Measurements from ENCODE around the gene PIMREG. TPM values are rescaled to one million over a fixed set of nuclear protein-coding genes. Genes with fewer than 3 reads are reported as not detected.

The PIMREG gene
- polyA plus RNA-seq, 2 of the 4 experiments (the other 2 are of a cell fraction), result 26.3 to 28.9 TPM

DNA sequence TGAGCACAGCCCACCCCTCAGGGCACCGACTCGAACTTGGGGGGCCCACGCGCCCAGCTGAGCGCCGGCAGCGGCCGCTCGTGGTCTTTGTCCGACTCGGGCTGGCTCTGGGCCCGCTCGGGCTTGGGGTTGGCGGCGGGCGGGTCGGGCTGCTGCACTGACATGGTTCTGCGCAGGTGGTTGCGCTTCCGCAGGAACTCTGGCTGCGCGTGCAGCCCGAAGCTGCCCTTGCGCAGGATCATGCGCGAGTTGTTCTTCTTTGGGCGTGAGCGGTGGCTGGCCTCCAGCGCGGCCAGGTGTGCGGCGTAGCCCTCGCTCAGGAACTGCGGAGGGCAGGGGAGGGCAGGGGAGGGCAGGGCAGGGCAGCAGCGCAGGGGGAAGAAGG is 11.1 kb downstream of the PIMREG start:
- WGBS (ENCODE audit: missing lambda C conversion rate), result 100% methylated on average over 13 of the region's 35 CpGs
- ATAC-seq, result no peak
- Histone ChIP-seq H3K4me1 (peaks cover 18% of the 10 kb centered on the region), H3K4me2 (no peak overlapping the region), H3K4me3 (no peak overlapping the region), H3K9me3 (no peaks in the 10 kb centered on the region), H3K27ac (no peak overlapping the region)
- FAIRE-seq, result no peak
- TF ChIP-seq PHF8 (IDR thresholded peaks at IDR 0.05; ENCODE audit: borderline replicate concordance, low read depth) (no peak), RARB (CRISPR knock-in tag; IDR thresholded peaks at IDR 0.05) (no peak), SREBF2 (IDR thresholded peaks at IDR 0.05) (no peak), FOSL2 (IDR thresholded peaks at IDR 0.05) (no peak), FOSL2 (CRISPR knock-in tag; IDR thresholded peaks at IDR 0.05) (no peak), NFE2L2 (conservative IDR thresholded peaks at IDR 0.05; ENCODE audit: low read length) (no peak), RAD21 (conservative IDR thresholded peaks at IDR 0.05 in 1 of 2, IDR thresholded peaks at IDR 0.05 in 1 of 2) (no peak), FOSB (CRISPR knock-in tag; IDR thresholded peaks at IDR 0.05) (no peak), HOXA7 (CRISPR knock-in tag; IDR thresholded peaks at IDR 0.05) (no peak), JUN (IDR thresholded peaks at IDR 0.05) (no peak), KDM5A (IDR thresholded peaks at IDR 0.05) (no peak)
- TF ChIP-seq, protein P1, sequence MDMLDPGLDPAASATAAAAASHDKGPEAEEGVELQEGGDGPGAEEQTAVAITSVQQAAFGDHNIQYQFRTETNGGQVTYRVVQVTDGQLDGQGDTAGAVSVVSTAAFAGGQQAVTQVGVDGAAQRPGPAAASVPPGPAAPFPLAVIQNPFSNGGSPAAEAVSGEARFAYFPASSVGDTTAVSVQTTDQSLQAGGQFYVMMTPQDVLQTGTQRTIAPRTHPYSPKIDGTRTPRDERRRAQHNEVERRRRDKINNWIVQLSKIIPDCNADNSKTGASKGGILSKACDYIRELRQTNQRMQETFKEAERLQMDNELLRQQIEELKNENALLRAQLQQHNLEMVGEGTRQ (IDR thresholded peaks at IDR 0.05), result no peak
- TF ChIP-seq, protein P2, sequence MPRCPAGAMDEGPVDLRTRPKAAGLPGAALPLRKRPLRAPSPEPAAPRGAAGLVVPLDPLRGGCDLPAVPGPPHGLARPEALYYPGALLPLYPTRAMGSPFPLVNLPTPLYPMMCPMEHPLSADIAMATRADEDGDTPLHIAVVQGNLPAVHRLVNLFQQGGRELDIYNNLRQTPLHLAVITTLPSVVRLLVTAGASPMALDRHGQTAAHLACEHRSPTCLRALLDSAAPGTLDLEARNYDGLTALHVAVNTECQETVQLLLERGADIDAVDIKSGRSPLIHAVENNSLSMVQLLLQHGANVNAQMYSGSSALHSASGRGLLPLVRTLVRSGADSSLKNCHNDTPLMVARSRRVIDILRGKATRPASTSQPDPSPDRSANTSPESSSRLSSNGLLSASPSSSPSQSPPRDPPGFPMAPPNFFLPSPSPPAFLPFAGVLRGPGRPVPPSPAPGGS (IDR thresholded peaks at IDR 0.05), result no peak
- TF ChIP-seq, protein P3, sequence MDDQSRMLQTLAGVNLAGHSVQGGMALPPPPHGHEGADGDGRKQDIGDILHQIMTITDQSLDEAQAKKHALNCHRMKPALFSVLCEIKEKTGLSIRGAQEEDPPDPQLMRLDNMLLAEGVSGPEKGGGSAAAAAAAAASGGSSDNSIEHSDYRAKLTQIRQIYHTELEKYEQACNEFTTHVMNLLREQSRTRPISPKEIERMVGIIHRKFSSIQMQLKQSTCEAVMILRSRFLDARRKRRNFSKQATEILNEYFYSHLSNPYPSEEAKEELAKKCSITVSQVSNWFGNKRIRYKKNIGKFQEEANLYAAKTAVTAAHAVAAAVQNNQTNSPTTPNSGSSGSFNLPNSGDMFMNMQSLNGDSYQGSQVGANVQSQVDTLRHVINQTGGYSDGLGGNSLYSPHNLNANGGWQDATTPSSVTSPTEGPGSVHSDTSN (IDR thresholded peaks at IDR 0.05), result no peak
- TF ChIP-seq, protein P4, sequence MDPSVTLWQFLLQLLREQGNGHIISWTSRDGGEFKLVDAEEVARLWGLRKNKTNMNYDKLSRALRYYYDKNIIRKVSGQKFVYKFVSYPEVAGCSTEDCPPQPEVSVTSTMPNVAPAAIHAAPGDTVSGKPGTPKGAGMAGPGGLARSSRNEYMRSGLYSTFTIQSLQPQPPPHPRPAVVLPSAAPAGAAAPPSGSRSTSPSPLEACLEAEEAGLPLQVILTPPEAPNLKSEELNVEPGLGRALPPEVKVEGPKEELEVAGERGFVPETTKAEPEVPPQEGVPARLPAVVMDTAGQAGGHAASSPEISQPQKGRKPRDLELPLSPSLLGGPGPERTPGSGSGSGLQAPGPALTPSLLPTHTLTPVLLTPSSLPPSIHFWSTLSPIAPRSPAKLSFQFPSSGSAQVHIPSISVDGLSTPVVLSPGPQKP (IDR thresholded peaks at IDR 0.05; ENCODE audit: low read depth, low read length), result no peak
- TF ChIP-seq, protein P5, sequence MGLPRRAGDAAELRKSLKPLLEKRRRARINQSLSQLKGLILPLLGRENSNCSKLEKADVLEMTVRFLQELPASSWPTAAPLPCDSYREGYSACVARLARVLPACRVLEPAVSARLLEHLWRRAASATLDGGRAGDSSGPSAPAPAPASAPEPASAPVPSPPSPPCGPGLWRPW (IDR thresholded peaks at IDR 0.05), result no peak
- DNase-seq (ENCODE audit: low read depth in 1 of 2, low spot score in 1 of 2), result no peak
- ChIA-PET CTCF (interaction anchor here (1.3 to 3.4 kb wide), 4 partner anchors 17 to 211 kb away, joined by 3 to 25 read pairs (median 9); no protein-coding TSS in a partner anchor), POLR2A (interaction anchor here (0.8 kb wide), 1 partner anchor 11 kb away, joined by 3 read pairs; the partner anchor contains the start of gene PIMREG)

DNA sequence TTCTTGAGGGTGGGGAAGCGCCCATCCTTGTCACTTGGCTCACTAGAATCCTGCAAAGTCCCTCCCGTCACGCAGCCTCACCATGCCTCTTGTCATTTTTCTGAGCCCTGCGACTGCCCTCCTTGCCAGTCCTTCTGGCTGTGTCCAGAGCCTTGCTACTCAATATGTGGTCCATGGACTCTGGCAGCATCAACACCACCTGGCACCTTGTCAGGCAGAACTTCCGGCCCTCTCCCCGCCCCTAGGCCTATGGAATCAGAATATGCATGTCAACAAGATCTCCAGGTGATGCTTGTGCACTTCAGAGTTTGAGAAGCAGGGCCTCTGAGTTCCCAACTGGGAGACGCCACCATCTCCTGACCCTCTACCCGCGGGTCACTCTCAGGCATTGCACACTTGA is 12.1 kb downstream of the PIMREG start:
- Histone ChIP-seq H3K4me1 (peaks cover 18% of the 10 kb centered on the region), H3K4me3 (no peak overlapping the region), H3K9me3 (no peaks in the 10 kb centered on the region), H3K27ac (peak overlapping the region; percentile 5 to 41; a peak in 3 of 6 replicates), H3K4me2 (peak overlapping the region; percentile 48; the same call in 2 of the 3 replicates)
- FAIRE-seq (no peak), ATAC-seq (no peak; a peak in 1 of 6 replicates), DNase-seq (ENCODE audit: low read depth in 1 of 2, low spot score in 1 of 2) (no peak)
- TF ChIP-seq, protein P4 (IDR thresholded peaks at IDR 0.05; ENCODE audit: low read depth, low read length), result no peak
- TF ChIP-seq CHD4 (IDR thresholded peaks at IDR 0.05; ENCODE audit: borderline replicate concordance) (no peak), EHMT2 (IDR thresholded peaks at IDR 0.05; ENCODE audit: low read depth) (no peak), ZSCAN20 (CRISPR knock-in tag; IDR thresholded peaks at IDR 0.05) (no peak), NFE2L2 (conservative IDR thresholded peaks at IDR 0.05; ENCODE audit: low read length) (no peak), CEBPB (IDR thresholded peaks at IDR 0.05) (no peak), POLR2A (IDR thresholded peaks at IDR 0.05; ENCODE audit: low read length) (no peak), HDAC2 (IDR thresholded peaks at IDR 0.05) (no peak), RNF2 (IDR thresholded peaks at IDR 0.05; ENCODE audit: borderline replicate concordance, low read depth) (no peak), ZFP36 (IDR thresholded peaks at IDR 0.05; ENCODE audit: borderline replicate concordance, partially characterized antibody) (no peak), TFCP2L1 (CRISPR knock-in tag; IDR thresholded peaks at IDR 0.05) (no peak)
- 95% methylated on average over 9 of the region's 9 CpGs for WGBS (ENCODE audit: missing lambda C conversion rate)
- CTCF ChIA-PET, result interaction anchor here (1.3 to 2.2 kb wide), 2 partner anchors 16 to 210 kb away, joined by 3 to 12 read pairs; no protein-coding TSS in a partner anchor
- POLR2A ChIA-PET, result no interaction called here

Data from A549 (cell line).